ENCODE data around the gene TMEM88. TPM values are rescaled to one million over a fixed set of nuclear protein-coding genes. Genes with fewer than 3 reads are reported as not detected.

Gene TMEM88
- total and polyA plus RNA-seq, 2 of the 13 experiments (the other 11 are each of a cell fraction or from before 2014, with no cell fraction given), result 0.31 to 0.66 TPM

- TF ChIP-seq ZFP41 (CRISPR knock-in tag; IDR thresholded peaks at IDR 0.05; ENCODE audit: borderline replicate concordance) (no peak), ZNF362 (CRISPR knock-in tag; IDR thresholded peaks at IDR 0.05; ENCODE audit: borderline replicate concordance) (no peak), ZNF350 (CRISPR knock-in tag; IDR thresholded peaks at IDR 0.05; ENCODE audit: borderline replicate concordance, low read depth) (peak; percentile 47; the same call in 1 of the 2 replicates), NONO (IDR thresholded peaks at IDR 0.05) (no peak), NONO (CRISPR knock-in tag; conservative IDR thresholded peaks at IDR 0.05) (0 out of 2 replicates have a peak, but pooled peaks have one; percentile 10), JUNB (CRISPR knock-in tag; IDR thresholded peaks at IDR 0.05; ENCODE audit: borderline replicate concordance) (0 out of 2 replicates have a peak, but pooled peaks have one; percentile 37), ATF7-NPFF (CRISPR knock-in tag; IDR thresholded peaks at IDR 0.05; ENCODE audit: low read depth) (no peak), ZNF572 (CRISPR knock-in tag; IDR thresholded peaks at IDR 0.05) (no peak), KLF6 (CRISPR knock-in tag; IDR thresholded peaks at IDR 0.05) (no peak), ZNF788 (CRISPR knock-in tag; IDR thresholded peaks at IDR 0.05; ENCODE audit: borderline replicate concordance) (peak; percentile 9; the same call in 1 of the 2 replicates), ELF3 (CRISPR knock-in tag; IDR thresholded peaks at IDR 0.05) (peak; percentile 1; the same call in 1 of the 2 replicates), POLR2AphosphoS5 (IDR thresholded peaks at IDR 0.05; ENCODE audit: low read depth, low read length) (no peak), ZNF839 (CRISPR knock-in tag; IDR thresholded peaks at IDR 0.05; ENCODE audit: borderline replicate concordance) (0 out of 2 replicates have a peak, but pooled peaks have one; percentile 58), EEA1 (CRISPR knock-in tag; IDR thresholded peaks at IDR 0.05; ENCODE audit: borderline replicate concordance) (no peak), SMARCE1 (IDR thresholded peaks at IDR 0.05; ENCODE audit: borderline replicate concordance) (no peak), ZSCAN12 (CRISPR knock-in tag; IDR thresholded peaks at IDR 0.05) (no peak), SP5 (CRISPR knock-in tag; IDR thresholded peaks at IDR 0.05; ENCODE audit: borderline replicate concordance, low read depth) (peak; percentile 6; the same call in 1 of the 2 replicates), HIVEP1 (CRISPR knock-in tag; IDR thresholded peaks at IDR 0.05) (peak; percentile 37; the same call in 1 of the 2 replicates), TBX2 (CRISPR knock-in tag; IDR thresholded peaks at IDR 0.05; ENCODE audit: borderline replicate concordance) (peak; percentile 29; the same call in 1 of the 2 replicates), CBX5 (CRISPR knock-in tag; IDR thresholded peaks at IDR 0.05; ENCODE audit: borderline replicate concordance) (0 out of 2 replicates have a peak, but pooled peaks have one; percentile 5), ZNF281 (CRISPR knock-in tag; IDR thresholded peaks at IDR 0.05; ENCODE audit: borderline replicate concordance) (0 out of 2 replicates have a peak, but pooled peaks have one; percentile 16), MXD1 (CRISPR knock-in tag; IDR thresholded peaks at IDR 0.05) (peak; percentile 14; the same call in 1 of the 2 replicates), GFI1 (CRISPR knock-in tag; IDR thresholded peaks at IDR 0.05; ENCODE audit: borderline replicate concordance) (no peak)
Measured at GRCh38 chr17:7888184-7888920, 33.5 kb downstream of the TMEM88 start, which contains the start of gene CHD3 (continued).

Data from HepG2 (cell line).